ENCODE results near the gene NDUFV2. TPM values are rescaled to one million over a fixed set of nuclear protein-coding genes. Genes with fewer than 3 reads are reported as not detected.

The NDUFV2 gene
- polyA plus RNA-seq, 3 donors: 55.4 to 184 (median 162) TPM

DNA sequence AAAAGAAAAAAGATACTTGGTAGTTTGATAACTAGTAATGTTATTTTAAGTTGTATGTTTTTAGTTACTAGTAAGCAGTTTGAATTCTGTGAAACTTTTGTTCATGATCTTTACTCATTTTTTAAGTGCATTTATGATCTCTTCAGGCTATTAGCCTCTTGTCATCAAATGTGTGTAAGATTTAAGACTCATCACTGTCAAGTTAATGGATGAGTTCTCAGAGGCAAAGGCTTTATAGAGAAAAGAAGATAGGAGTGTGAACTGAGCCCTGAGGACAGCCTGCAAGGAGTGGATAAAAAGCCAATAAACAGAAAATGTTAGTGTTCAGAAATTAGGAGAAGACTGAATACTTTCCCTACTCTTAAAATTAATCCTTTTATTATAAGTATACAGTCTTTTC is 13.5 kb downstream of the NDUFV2 start:
- Histone ChIP-seq H3K27me3 (ENCODE audit: control insufficient read depth in 2 of 2, insufficient read depth in 2 of 2, low read length in 2 of 2) (no peaks in the 10 kb centered on the region), H3K36me3 (replicated peaks in 1 of 2; ENCODE audit: control insufficient read depth in 1 of 2, insufficient read depth in 2 of 2, low read length in 2 of 2) (peaks cover 10 to 14% of the 10 kb centered on the region in 2 donors), H2AFZ (ENCODE audit: insufficient read depth, low read depth, low read length, poor library complexity, severe bottlenecking) (no peak overlapping the region), H3K4me3 (replicated peaks in 1 of 3; ENCODE audit: low read depth in 2 of 3, low read length in 3 of 3) (no peak overlapping the region), H3K27ac (ENCODE audit: low read depth in 1 of 2, low read length in 2 of 2) (peak overlapping the region in 1 of 2 donors; percentile 92), H4K20me1 (ENCODE audit: insufficient read depth, low read length) (peaks cover 45% of the 10 kb centered on the region), H3K79me2 (ENCODE audit: insufficient read depth, low read length) (peaks cover 97% of the 10 kb centered on the region), H3K4me1 (ENCODE audit: control insufficient read depth in 1 of 2, insufficient read depth in 2 of 2, low read length in 2 of 2) (peaks cover 42 to 67% of the 10 kb centered on the region in 2 donors), H3K4me2 (replicated peaks; ENCODE audit: extremely low read depth, low read length, poor library complexity, severe bottlenecking) (no peak overlapping the region), H3K9ac (ENCODE audit: insufficient read depth, low read length, poor library complexity, severe bottlenecking) (no peak overlapping the region), H3K9me3 (replicated peaks in 1 of 2; ENCODE audit: control insufficient read depth in 1 of 2, insufficient read depth in 1 of 2, low read length in 2 of 2) (no peaks in the 10 kb centered on the region)
- Mint-ChIP-seq H3K27me3 (ENCODE audit: low read depth in 3 of 3) (no peaks in the 10 kb centered on the region), H3K9me3 (no peaks in the 10 kb centered on the region), H3K27ac (peak overlapping the region; percentile 46 to 97 (median 88)), H3K4me1 (peaks cover 59% of the 10 kb centered on the region), H3K4me3 (no peak overlapping the region), H3K36me3 (peaks cover 15 to 20% of the 10 kb centered on the region in 2 donors)
- intact Hi-C loops (cut with micrococcal nuclease): loop anchor here in 1 of 2 donors (2.0 kb wide), 1 partner anchor 13 kb away; the partner anchor contains the start of gene NDUFV2
- DNase-seq: no peak
- TF ChIP-seq, protein P1, sequence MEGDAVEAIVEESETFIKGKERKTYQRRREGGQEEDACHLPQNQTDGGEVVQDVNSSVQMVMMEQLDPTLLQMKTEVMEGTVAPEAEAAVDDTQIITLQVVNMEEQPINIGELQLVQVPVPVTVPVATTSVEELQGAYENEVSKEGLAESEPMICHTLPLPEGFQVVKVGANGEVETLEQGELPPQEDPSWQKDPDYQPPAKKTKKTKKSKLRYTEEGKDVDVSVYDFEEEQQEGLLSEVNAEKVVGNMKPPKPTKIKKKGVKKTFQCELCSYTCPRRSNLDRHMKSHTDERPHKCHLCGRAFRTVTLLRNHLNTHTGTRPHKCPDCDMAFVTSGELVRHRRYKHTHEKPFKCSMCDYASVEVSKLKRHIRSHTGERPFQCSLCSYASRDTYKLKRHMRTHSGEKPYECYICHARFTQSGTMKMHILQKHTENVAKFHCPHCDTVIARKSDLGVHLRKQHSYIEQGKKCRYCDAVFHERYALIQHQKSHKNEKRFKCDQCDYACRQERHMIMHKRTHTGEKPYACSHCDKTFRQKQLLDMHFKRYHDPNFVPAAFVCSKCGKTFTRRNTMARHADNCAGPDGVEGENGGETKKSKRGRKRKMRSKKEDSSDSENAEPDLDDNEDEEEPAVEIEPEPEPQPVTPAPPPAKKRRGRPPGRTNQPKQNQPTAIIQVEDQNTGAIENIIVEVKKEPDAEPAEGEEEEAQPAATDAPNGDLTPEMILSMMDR (IDR thresholded peaks at IDR 0.05): no peak

DNA sequence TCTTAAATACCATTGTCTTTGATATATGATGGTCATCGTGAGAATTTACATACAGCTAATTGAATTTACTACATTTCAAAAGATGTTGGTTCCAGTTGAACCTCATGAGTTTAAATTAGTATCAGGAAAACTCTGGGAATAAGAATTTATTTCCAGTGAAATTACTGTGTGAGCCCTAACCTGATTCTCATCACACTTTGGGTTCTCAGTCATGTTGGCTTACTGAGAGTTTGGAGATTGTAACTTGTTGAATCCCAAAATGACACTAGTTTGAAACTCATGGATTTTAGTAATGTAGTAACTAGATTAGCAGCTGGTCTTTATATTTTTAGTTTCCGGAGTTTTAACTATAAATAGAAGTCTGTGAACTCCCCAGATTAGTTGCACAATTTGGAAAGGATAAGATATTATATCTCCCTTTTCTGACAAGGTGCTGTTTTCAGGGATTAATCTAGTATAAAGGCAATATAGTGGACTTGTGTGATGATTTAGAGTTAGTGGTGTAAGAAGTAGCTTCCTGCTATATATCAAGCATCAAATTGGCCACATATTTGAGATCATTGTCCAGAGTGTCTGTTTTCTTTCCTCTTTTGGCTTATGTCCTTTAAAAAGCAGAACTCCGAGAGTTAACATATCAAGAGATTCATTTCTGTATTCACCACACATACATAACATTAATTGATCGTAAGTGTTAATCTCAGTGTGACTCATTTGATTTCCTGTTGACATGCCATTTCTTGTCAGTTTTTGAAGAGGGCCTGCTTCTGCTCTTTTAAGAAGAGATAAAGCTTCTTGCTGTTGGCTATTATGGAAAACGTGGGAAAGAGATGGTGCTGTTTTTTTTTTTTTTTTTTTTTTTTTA is 15.7 kb downstream of the NDUFV2 start:
- peak; percentile 59 to 81 (median 74) for DNase-seq
- no peaks in the 10 kb centered on the region for H3K27me3 ChIP-seq (ENCODE audit: control insufficient read depth in 2 of 2, insufficient read depth in 2 of 2, low read length in 2 of 2)
- Mint-ChIP-seq H3K27ac (peak overlapping the region; percentile 79 to 98 (median 84)), H3K27me3 (ENCODE audit: low read depth in 3 of 3) (no peaks in the 10 kb centered on the region), H3K36me3 (peaks cover 25 to 36% of the 10 kb centered on the region in 2 donors), H3K4me3 (peak overlapping the region in 1 of 2 donors; percentile 33), H3K9me3 (no peaks in the 10 kb centered on the region), H3K4me1 (peaks cover 50% of the 10 kb centered on the region)
- peak overlapping the region; percentile 64 for H3K4me2 ChIP-seq (replicated peaks; ENCODE audit: extremely low read depth, low read length, poor library complexity, severe bottlenecking)
- no peaks in the 10 kb centered on the region for H3K9me3 ChIP-seq (replicated peaks in 1 of 2; ENCODE audit: control insufficient read depth in 1 of 2, insufficient read depth in 1 of 2, low read length in 2 of 2)
- peaks cover 34 to 57% of the 10 kb centered on the region in 2 donors for H3K4me1 ChIP-seq (ENCODE audit: control insufficient read depth in 1 of 2, insufficient read depth in 2 of 2, low read length in 2 of 2)
- no CpG with 5 or more reads among the region's 5 CpGs for WGBS (ENCODE audit: insufficient coverage)
- peak overlapping the region in 1 of 2 donors; percentile 92 for H3K27ac ChIP-seq (ENCODE audit: low read depth in 1 of 2, low read length in 2 of 2)
- H3K79me2 ChIP-seq (ENCODE audit: insufficient read depth, low read length): peaks cover 97% of the 10 kb centered on the region
- H3K36me3 ChIP-seq (replicated peaks in 1 of 2; ENCODE audit: control insufficient read depth in 1 of 2, insufficient read depth in 2 of 2, low read length in 2 of 2): peaks cover 31 to 36% of the 10 kb centered on the region in 2 donors
- no peak overlapping the region for H2AFZ ChIP-seq (ENCODE audit: insufficient read depth, low read depth, low read length, poor library complexity, severe bottlenecking)
- intact Hi-C loops (cut with micrococcal nuclease): loop anchor here in 1 of 2 donors (2.0 kb wide), 1 partner anchor 15 kb away; the partner anchor contains the start of gene NDUFV2
- H3K4me3 ChIP-seq (replicated peaks in 1 of 3; ENCODE audit: low read depth in 2 of 3, low read length in 3 of 3): peak overlapping the region in 1 of 3 experiments; percentile 62
- TF ChIP-seq, protein P1 (IDR thresholded peaks at IDR 0.05): no peak
- peak overlapping the region; percentile 42 for H3K9ac ChIP-seq (ENCODE audit: insufficient read depth, low read length, poor library complexity, severe bottlenecking)
- H4K20me1 ChIP-seq (ENCODE audit: insufficient read depth, low read length): peaks cover 45% of the 10 kb centered on the region
